ENCODE data around the gene DYNLT5. TPM values are rescaled to one million over a fixed set of nuclear protein-coding genes. Genes with fewer than 3 reads are reported as not detected.

The DYNLT5 gene
- total RNA-seq, 1 experiment from 2014 or later = 0.83 TPM

GRCh38 chr1:66731170-66731865 lies 20.9 kb upstream of the DYNLT5 start:
- no peak for TF ChIP-seq CTCF (conservative IDR thresholded peaks at IDR 0.05)
- Histone ChIP-seq H2BK120ac (ENCODE audit: low read depth, low read length, poor library complexity, severe bottlenecking) (no peak overlapping the region), H4K91ac (ENCODE audit: insufficient read length, low read depth, low read length) (no peak overlapping the region), H3K4me1 (ENCODE audit: insufficient read depth, low read length) (no peaks in the 10 kb centered on the region), H2AK5ac (ENCODE audit: insufficient read length, low read length) (no peak overlapping the region), H2AFZ (ENCODE audit: low read length) (no peak overlapping the region), H3K56ac (ENCODE audit: insufficient read length, low read depth, low read length) (no peak overlapping the region), H3K14ac (ENCODE audit: insufficient read depth, low read length) (no peak overlapping the region), H3K23ac (ENCODE audit: insufficient read length, low read depth, low read length) (no peak overlapping the region), H3K9ac (ENCODE audit: extremely low read depth, insufficient read length, low read length) (no peak overlapping the region), H3K9me3 (ENCODE audit: control insufficient read depth, low read depth, low read length) (no peaks in the 10 kb centered on the region), H3K79me1 (ENCODE audit: insufficient read depth, low read depth, low read length, poor library complexity, severe bottlenecking) (no peaks in the 10 kb centered on the region), H3K18ac (ENCODE audit: insufficient read length, low read depth, low read length) (no peak overlapping the region), H3K4ac (ENCODE audit: low read depth, low read length) (no peak overlapping the region), H3T11ph (ENCODE audit: low read length) (no peak overlapping the region), H3K23me2 (ENCODE audit: insufficient read length, low read depth, low read length, poor library complexity, severe bottlenecking) (no peaks in the 10 kb centered on the region), H4K5ac (ENCODE audit: insufficient read length, low read depth, low read length) (no peak overlapping the region), H3K27me3 (ENCODE audit: insufficient read depth, low read length) (no peaks in the 10 kb centered on the region), H4K20me1 (ENCODE audit: control insufficient read depth, insufficient read depth, insufficient read length) (no peaks in the 10 kb centered on the region), H2BK5ac (ENCODE audit: insufficient read length, low read length) (no peak overlapping the region), H2BK12ac (ENCODE audit: insufficient read length, low read depth, low read length) (no peak overlapping the region), H3K27ac (ENCODE audit: insufficient read length, low read depth, low read length) (no peak overlapping the region), H2BK20ac (ENCODE audit: low read depth, low read length, poor library complexity, severe bottlenecking) (no peak overlapping the region), H3K4me2 (ENCODE audit: insufficient read depth, insufficient read length, low read length) (no peak overlapping the region), H4K8ac (replicated peaks; ENCODE audit: insufficient read length, low read depth, low read length) (no peak overlapping the region), H3K79me2 (ENCODE audit: insufficient read depth, low read length) (no peaks in the 10 kb centered on the region), H2BK15ac (ENCODE audit: low read depth, low read length) (no peak overlapping the region)
- Mint-ChIP-seq H3K9me3 (peaks cover 0 to 5% of the 10 kb centered on the region in 2 experiments; a peak in 2 of 5 replicates), H3K4me3 (no peak overlapping the region), H3K4me1 (peaks cover 10 to 11% of the 10 kb centered on the region in 2 experiments), H3K27ac (peak overlapping the region in 2 of 3 experiments; percentile 82 to 92; a peak in 3 of 7 replicates), H3K27me3 (ENCODE audit: low read depth) (peaks cover 7% of the 10 kb centered on the region), H3K36me3 (ENCODE audit: insufficient read depth in 1 of 3, low read depth in 3 of 3) (no peaks in the 10 kb centered on the region)
- no CpG with 5 or more reads among the region's 4 CpGs for WGBS (ENCODE audit: extremely low coverage, insufficient read length, low lambda C conversion rate)
- DNase-seq = no peak
